Thyroid gland (tissue), 4 donors: ENCODE results near the gene HES1. TPM values are rescaled to one million over a fixed set of nuclear protein-coding genes. Genes with fewer than 3 reads are reported as not detected.
"Not testable (repeated sequence)": the region's sequence is repeated elsewhere in the genome, so short reads cannot be mapped to it uniquely, and the experiment has no call there.

Experiments used
- DNase-seq, 2 donors: peaks; one replicate each; pipeline ENCODE4 v3.0.0-alpha.2; 2019
- H3K27ac ChIP-seq, 3 donors: fragments of 200-600 bp; sonication (generic); 1 replicate in 2 of 3; 2 replicates in 1 of 3; pipeline ENCODE4 v1.5.1; 2016 to 2019; ENCODE audit warnings: mild to moderate bottlenecking in 1 of 3, moderate library complexity in 1 of 3
- H3K27me3 ChIP-seq: fragments of 200-600 bp; sonication (generic); one replicate; pipeline ENCODE4 v1.5.1; 2019
- H3K36me3 ChIP-seq, 2 donors: fragments of 200-600 bp; sonication (generic); one replicate each; pipeline ENCODE4 v1.5.1; 2016 to 2019
- H3K4me1 ChIP-seq, 2 donors: fragments of 200-600 bp; sonication (generic); one replicate each; pipeline ENCODE4 v1.5.1; 2017 to 2019
- H3K4me3 ChIP-seq, 3 donors: fragments of 200-600 bp; sonication (generic); replicated peaks in 1 of 3; 1 replicate in 2 of 3; 2 replicates in 1 of 3; pipeline ENCODE4 v1.5.1; 2016; ENCODE audit warnings: mild to moderate bottlenecking in 1 of 3
- H3K9me3 ChIP-seq: fragments of 200-600 bp; sonication (generic); one replicate; pipeline ENCODE4 v1.5.1; 2017
- POLR2A ChIP-seq, 2 donors: fragments of 450-650 bp; IDR thresholded peaks; one replicate each; pipeline ENCODE4 v1.6.1; 2017; ENCODE audit warnings: antibody characterized with exemption in 2 of 2, mild to moderate bottlenecking in 2 of 2, moderate library complexity in 1 of 2
- WGBS, 2 donors: methylation state at CpG; one replicate each; pipeline ENCODE4 v1.1.5; 2017; 5-methylcytosine and 5-hydroxymethylcytosine counted together
- intact Hi-C: fragments of 100-400 bp; cut with DNase I; formaldehyde crosslinking; loops from one replicate; pipeline ENCODE4 v1.15.1; 2023
- total RNA-seq, 4 donors: library from RNA; depleted of rRNA; stranded (reverse); fragments of >200 nt; gene quantifications; one replicate each; pipeline ENCODE4 v1.2.3, GENCODE V29; 2016
- TF ChIP-seq, protein P1 (sequence below), 6 experiments: fragments of 200-600 bp in 3 of 6; fragments of 450-650 bp in 3 of 6; sonication (generic) in 3 of 6; IDR thresholded peaks; one replicate each; pipeline ENCODE4 v1.5.1; 2016 to 2019; ENCODE audit warnings: antibody characterized with exemption in 6 of 6, mild to moderate bottlenecking in 2 of 6, inconsistent platforms in 1 of 6, moderate library complexity in 1 of 6

HES1 gene
- total RNA-seq, 4 donors from 2014 or later, result 127 to 193 (median 159) TPM

GRCh38 chr3:194148383-194148782, 12.4 kb downstream of the HES1 start:
- no peak overlapping the region for H3K4me3 ChIP-seq
- no peaks in the 10 kb centered on the region for H3K27me3 ChIP-seq
- DNase-seq, result peak; percentile 51 to 57
- peaks cover 6 to 10% of the 10 kb centered on the region in 2 donors for H3K4me1 ChIP-seq
- H3K27ac ChIP-seq, result peak overlapping the region in 1 of 3 donors; percentile 36
- H3K9me3 ChIP-seq, result no peaks in the 10 kb centered on the region
- WGBS, 2 donors, result 42 to 48% methylated on average over 7 of the region's 7 CpGs
- TF ChIP-seq, protein P1, sequence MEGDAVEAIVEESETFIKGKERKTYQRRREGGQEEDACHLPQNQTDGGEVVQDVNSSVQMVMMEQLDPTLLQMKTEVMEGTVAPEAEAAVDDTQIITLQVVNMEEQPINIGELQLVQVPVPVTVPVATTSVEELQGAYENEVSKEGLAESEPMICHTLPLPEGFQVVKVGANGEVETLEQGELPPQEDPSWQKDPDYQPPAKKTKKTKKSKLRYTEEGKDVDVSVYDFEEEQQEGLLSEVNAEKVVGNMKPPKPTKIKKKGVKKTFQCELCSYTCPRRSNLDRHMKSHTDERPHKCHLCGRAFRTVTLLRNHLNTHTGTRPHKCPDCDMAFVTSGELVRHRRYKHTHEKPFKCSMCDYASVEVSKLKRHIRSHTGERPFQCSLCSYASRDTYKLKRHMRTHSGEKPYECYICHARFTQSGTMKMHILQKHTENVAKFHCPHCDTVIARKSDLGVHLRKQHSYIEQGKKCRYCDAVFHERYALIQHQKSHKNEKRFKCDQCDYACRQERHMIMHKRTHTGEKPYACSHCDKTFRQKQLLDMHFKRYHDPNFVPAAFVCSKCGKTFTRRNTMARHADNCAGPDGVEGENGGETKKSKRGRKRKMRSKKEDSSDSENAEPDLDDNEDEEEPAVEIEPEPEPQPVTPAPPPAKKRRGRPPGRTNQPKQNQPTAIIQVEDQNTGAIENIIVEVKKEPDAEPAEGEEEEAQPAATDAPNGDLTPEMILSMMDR (IDR thresholded peaks at IDR 0.05), result no peak
- no peak for TF ChIP-seq POLR2A (IDR thresholded peaks at IDR 0.05)
- intact Hi-C loops, result loop anchor here (10.0 kb wide), 1 partner anchor 46 kb away; no protein-coding TSS in a partner anchor
- no peaks in the 10 kb centered on the region for H3K36me3 ChIP-seq

GRCh38 chr3:194150252-194150934, 14.4 kb downstream of the HES1 start:
- intact Hi-C loops, result no loop called here
- Histone ChIP-seq H3K36me3 (no peaks in the 10 kb centered on the region), H3K27ac (no peak overlapping the region), H3K4me1 (peaks cover 6 to 10% of the 10 kb centered on the region in 2 donors), H3K4me3 (no peak overlapping the region), H3K9me3 (no peaks in the 10 kb centered on the region), H3K27me3 (no peaks in the 10 kb centered on the region)
- 94 to 95% methylated on average over 6 to 8 of the region's 8 CpGs for WGBS, 2 donors
- DNase-seq, result no peak
- TF ChIP-seq, protein P1 (IDR thresholded peaks at IDR 0.05), result no peak
- no peak for TF ChIP-seq POLR2A (IDR thresholded peaks at IDR 0.05)

GRCh38 chr3:194150935-194151302, 15.0 kb downstream of the HES1 start:
- H3K27me3 ChIP-seq, intact Hi-C loops, H3K4me3 ChIP-seq, H3K27ac ChIP-seq, H3K9me3 ChIP-seq, DNase-seq, H3K36me3 ChIP-seq: not testable (repeated sequence)
- 72 to 83% methylated on average over 2 of the region's 2 CpGs for WGBS, 2 donors
- H3K4me1 ChIP-seq, result peaks cover 6 to 10% of the 10 kb centered on the region in 2 donors

- TF ChIP-seq, protein P1 (IDR thresholded peaks at IDR 0.05), result no peak
- no peak for TF ChIP-seq POLR2A (IDR thresholded peaks at IDR 0.05)
- no peaks in the 10 kb centered on the region for H3K36me3 ChIP-seq
- DNase-seq, result no peak
- H3K9me3 ChIP-seq, result no peaks in the 10 kb centered on the region
- H3K4me3 ChIP-seq, result no peak overlapping the region
- H3K27ac ChIP-seq, result no peak overlapping the region
- no peaks in the 10 kb centered on the region for H3K27me3 ChIP-seq
- 94 to 100% methylated on average over 6 of the region's 6 CpGs for WGBS, 2 donors
- peaks cover 10% of the 10 kb centered on the region in 2 donors for H3K4me1 ChIP-seq
- intact Hi-C loops, result no loop called here
These were observed 18.4 kb downstream of the HES1 start for GRCh38 chr3:194154346-194154745.

DNA sequence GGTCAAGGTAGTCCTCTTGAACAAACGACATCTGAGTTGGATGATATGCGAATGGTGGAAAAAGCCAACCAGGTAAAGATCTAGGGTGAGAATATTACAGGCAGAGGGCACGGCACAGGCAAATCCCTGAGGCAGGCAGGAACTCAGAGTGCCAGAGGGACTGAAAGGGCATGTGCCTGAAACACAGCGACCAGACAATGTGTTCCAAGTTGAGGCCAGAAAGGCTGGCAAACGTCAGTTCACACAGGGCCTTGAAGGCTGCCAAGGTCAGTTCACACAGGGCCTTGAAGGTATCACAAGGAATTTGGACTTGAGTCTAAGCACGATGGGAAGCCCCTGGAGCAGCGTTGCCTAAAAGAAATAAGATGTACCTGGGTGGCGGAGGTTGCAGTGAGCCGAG, 20.1 kb downstream of the HES1 start:
- Histone ChIP-seq H3K36me3 (no peaks in the 10 kb centered on the region), H3K9me3 (no peaks in the 10 kb centered on the region), H3K27me3 (no peaks in the 10 kb centered on the region), H3K4me1 (peaks cover 27 to 28% of the 10 kb centered on the region in 2 donors), H3K27ac (no peak overlapping the region), H3K4me3 (no peak overlapping the region)
- intact Hi-C loops, result no loop called here
- no peak for TF ChIP-seq POLR2A (IDR thresholded peaks at IDR 0.05)
- TF ChIP-seq, protein P1 (IDR thresholded peaks at IDR 0.05), result no peak
- WGBS, 2 donors, result 92% methylated on average over 9 of the region's 9 CpGs
- no peak for DNase-seq
